Activated T-helper 1 cell treated with anti-CD3 and anti-CD28 coated beads, Interleukin-12 subunit alpha, Interleukin-12 subunit beta, Interleukin-2, Interleukin-4 antibody, amounts not matched to agents 30 ng/mL and 10 ng/mL and 1 ng/mL, durations not matched to agents 14 hours and 24 hours and 36 hours (primary cell): ENCODE measurements around the gene SNX1. TPM values are rescaled to one million over a fixed set of nuclear protein-coding genes. Genes with fewer than 3 reads are reported as not detected.
"Not testable (repeated sequence)": the region's sequence is repeated elsewhere in the genome, so short reads cannot be mapped to it uniquely, and the experiment has no call there.

ENCODE experiments used
- DNase-seq: peaks from one replicate; pipeline ENCODE4 v3.0.0; 2021; ENCODE audit warnings: low spot score
- H3K27ac Mint-ChIP-seq: one replicate; pipeline ENCODE4 v1.8.0; 2021; ENCODE audit warnings: mild to moderate bottlenecking, mixed read lengths
- H3K27me3 Mint-ChIP-seq: one replicate; pipeline ENCODE4 v1.8.0; 2022; ENCODE audit warnings: mild to moderate bottlenecking, moderate library complexity, mixed read lengths; ENCODE audit not compliant: insufficient read depth
- H3K36me3 Mint-ChIP-seq: one replicate; pipeline ENCODE4 v1.8.0; 2021; ENCODE audit warnings: low read depth, mixed read lengths
- H3K4me1 Mint-ChIP-seq: one replicate; pipeline ENCODE4 v1.8.0; 2021; ENCODE audit warnings: low read depth, mixed read lengths
- H3K4me3 Mint-ChIP-seq: one replicate; pipeline ENCODE4 v1.8.0; 2021; ENCODE audit warnings: mild to moderate bottlenecking, moderate library complexity, mixed read lengths
- H3K9me3 Mint-ChIP-seq: one replicate; pipeline ENCODE4 v1.8.0; 2021; ENCODE audit warnings: mixed read lengths
- intact Hi-C: fragments of 100-400 bp; cut with micrococcal nuclease; formaldehyde crosslinking; loops from one replicate; pipeline ENCODE4 v1.15.1; 2024
- total RNA-seq: library from RNA; stranded (reverse); gene quantifications from 2 replicates; pipeline ENCODE4 v1.2.3, GENCODE V29; 2022

The SNX1 gene
- total RNA-seq, 1 donor from 2014 or later = 139 TPM

DNA sequence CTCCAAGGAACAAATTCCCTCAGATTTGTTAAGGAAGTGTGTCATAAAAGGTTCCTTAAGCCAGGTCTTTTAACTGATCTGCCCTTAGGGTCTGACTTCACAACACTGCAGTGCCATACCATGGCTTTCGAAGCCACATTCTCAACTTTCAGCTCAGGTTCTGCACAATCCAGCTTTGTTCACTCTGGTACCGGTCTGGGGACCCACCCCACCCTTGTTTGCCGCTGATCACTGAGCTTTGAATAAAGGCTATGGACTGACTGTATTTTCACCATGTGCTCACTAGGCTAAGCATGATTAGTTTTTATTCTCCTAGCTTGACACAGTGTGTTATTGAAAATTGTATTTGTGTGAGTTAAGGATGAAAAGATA is 15.9 kb downstream of the SNX1 start:
- DNase-seq = no peak
- Mint-ChIP-seq H3K4me3 (no peak overlapping the region), H3K27ac (no peak overlapping the region), H3K27me3 (no peaks in the 10 kb centered on the region), H3K4me1 (peaks cover 22% of the 10 kb centered on the region), H3K36me3 (peaks cover 23% of the 10 kb centered on the region), H3K9me3 (no peaks in the 10 kb centered on the region)
- intact Hi-C loops = no loop called here

DNA sequence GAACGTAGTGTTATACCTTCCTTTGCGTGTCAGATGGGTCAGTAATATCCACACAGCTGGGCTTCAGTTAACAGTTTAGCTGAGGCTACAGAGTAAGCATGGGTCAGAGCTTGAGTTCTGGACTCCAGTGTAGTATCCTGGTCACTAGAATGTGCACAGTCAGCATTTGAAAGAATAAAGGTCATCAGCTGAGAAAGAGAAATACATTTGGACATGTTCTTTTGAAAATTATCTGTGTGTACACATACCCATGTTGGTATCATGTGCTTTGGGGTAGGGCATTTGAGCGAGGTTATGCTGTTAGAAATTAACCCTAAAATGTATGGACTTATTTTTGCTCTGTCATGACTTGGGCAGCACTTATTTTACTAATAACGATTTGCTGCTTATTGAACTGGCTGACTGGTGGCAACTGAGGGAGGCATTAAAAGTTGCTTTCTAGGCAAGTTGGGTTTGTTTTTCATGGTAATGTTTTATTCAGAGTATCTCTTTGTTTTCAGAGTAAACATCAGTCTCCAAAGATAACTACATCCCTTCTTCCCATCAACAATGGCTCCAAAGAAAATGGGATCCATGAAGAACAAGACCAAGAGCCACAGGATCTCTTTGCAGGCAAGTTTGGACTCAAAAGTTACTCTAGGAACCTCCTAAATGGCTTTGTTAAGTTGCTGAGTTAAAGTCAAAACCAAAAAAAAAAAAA is 16.4 kb downstream of the SNX1 start:
- Mint-ChIP-seq H3K4me1 (peaks cover 27% of the 10 kb centered on the region), H3K27me3 (peaks cover 2% of the 10 kb centered on the region), H3K36me3 (peaks cover 24% of the 10 kb centered on the region), H3K9me3 (no peaks in the 10 kb centered on the region), H3K27ac (no peak overlapping the region), H3K4me3 (no peak overlapping the region)
- intact Hi-C loops = no loop called here
- DNase-seq = no peak

DNA sequence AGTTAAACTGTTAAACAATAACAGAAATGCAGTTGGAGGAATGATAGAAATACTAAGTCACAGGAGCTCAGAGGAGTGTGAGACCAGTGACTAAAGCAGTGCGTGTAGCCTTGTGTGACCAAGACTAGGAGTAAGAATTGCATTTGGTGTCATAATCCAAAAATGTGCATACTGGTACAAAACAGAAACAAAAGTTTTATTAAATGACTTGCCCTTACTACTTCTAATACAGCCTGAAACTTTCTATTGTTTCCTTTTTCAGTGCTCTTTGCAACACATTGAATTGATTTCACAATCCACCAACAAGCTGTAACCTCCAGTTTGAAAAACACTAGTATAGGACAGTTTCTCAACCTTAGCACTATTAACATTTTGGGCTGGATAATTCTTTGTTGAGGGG is 17.1 kb downstream of the SNX1 start:
- peaks cover 2% of the 10 kb centered on the region for H3K27me3 Mint-ChIP-seq
- H3K36me3 Mint-ChIP-seq = peaks cover 27% of the 10 kb centered on the region
- no peak overlapping the region for H3K4me3 Mint-ChIP-seq
- DNase-seq = no peak
- H3K4me1 Mint-ChIP-seq = peaks cover 27% of the 10 kb centered on the region
- intact Hi-C loops = no loop called here
- H3K27ac Mint-ChIP-seq = no peak overlapping the region
- no peaks in the 10 kb centered on the region for H3K9me3 Mint-ChIP-seq

DNA sequence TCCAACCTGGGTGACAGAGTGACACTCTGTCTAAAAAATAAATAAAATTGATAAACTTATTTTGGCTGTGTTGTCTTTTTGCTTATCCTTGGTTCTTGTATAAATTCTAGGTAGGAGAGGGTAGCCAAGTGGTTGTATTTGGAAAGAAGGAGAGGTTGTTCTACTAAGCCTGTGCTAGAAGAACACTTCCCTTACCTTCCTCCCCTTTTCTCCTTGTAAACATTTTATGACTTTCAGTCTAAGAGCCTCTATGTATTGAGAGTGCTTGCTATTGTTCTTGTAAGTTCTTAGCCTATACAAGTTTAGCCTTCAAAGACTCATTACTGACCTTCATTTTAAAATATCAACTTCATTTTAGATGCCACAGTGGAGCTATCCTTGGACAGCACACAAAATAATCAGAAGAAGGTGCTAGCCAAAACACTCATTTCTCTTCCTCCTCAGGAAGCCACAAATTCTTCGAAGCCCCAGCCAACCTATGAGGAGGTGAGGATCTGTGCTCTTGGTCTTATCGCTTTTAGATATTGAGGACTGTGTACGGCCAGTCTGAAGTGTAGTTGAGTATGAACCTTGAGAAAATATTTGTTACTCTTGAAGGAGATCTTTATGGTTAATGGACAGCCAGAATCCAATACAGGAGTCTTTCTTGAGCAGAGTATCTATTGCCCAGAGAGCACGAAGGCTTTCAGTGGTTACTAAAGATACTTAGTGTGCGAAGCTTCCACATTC is 22.1 kb downstream of the SNX1 start:
- Mint-ChIP-seq H3K27me3 (peaks cover 2% of the 10 kb centered on the region), H3K4me3 (no peak overlapping the region), H3K27ac (no peak overlapping the region), H3K4me1 (peaks cover 5% of the 10 kb centered on the region), H3K36me3 (peaks cover 38% of the 10 kb centered on the region), H3K9me3 (no peaks in the 10 kb centered on the region)
- intact Hi-C loops = no loop called here
- DNase-seq = no peak

GRCh38 chr15:64120322-64120721 is 24.5 kb downstream of the SNX1 start:
- H3K36me3 Mint-ChIP-seq = peaks cover 38% of the 10 kb centered on the region
- H3K4me1 Mint-ChIP-seq, intact Hi-C loops, H3K27ac Mint-ChIP-seq, H3K9me3 Mint-ChIP-seq, H3K27me3 Mint-ChIP-seq, DNase-seq, H3K4me3 Mint-ChIP-seq: not testable (repeated sequence)

DNA sequence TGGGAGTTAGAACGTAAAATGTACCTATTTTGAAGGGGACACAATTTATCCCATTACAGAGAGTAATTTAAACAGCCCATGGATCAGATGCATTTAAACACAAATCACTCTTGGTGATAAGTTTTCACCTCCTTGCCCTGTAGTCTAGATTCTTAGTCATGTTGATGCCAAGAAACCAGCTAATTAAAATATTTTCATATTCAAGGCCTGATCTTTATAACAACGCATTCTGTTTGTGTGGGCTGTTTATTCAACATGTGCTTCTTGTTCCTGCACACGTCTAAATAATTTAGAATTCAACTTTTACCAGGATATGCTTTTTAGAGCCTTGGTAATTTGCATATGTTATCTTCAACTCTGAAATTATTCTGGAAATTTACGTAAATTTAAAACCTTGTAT is 25.8 kb downstream of the SNX1 start:
- Mint-ChIP-seq H3K27ac (no peak overlapping the region), H3K4me3 (no peak overlapping the region), H3K9me3 (no peaks in the 10 kb centered on the region), H3K27me3 (peaks cover 2% of the 10 kb centered on the region), H3K36me3 (peaks cover 46% of the 10 kb centered on the region), H3K4me1 (peaks cover 5% of the 10 kb centered on the region)
- no peak for DNase-seq
- intact Hi-C loops = no loop called here

DNA sequence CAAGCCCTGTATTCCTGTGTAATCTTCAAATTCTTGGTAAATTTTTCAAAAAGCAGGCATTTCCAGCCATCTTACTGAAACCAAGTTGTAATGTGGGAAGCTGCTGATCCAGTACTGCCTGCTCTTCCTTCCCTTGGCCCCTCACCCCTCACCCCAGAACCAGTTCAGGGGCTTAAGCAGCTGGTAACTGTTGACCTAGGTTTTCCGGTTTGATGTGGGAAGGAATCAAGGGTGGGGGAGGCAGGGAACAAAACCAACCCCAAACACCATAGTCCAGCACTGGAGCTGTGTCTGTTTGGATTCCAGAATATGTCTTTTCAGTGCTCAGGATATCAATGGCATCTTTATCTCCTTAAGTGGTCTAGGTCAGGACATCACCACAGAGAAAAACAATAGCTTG is 26.7 kb downstream of the SNX1 start:
- DNase-seq = no peak
- no peaks in the 10 kb centered on the region for H3K9me3 Mint-ChIP-seq
- H3K4me1 Mint-ChIP-seq = no peaks in the 10 kb centered on the region
- intact Hi-C loops = no loop called here
- peaks cover 49% of the 10 kb centered on the region for H3K36me3 Mint-ChIP-seq
- H3K27ac Mint-ChIP-seq = no peak overlapping the region
- no peak overlapping the region for H3K4me3 Mint-ChIP-seq
- H3K27me3 Mint-ChIP-seq = no peaks in the 10 kb centered on the region

DNA sequence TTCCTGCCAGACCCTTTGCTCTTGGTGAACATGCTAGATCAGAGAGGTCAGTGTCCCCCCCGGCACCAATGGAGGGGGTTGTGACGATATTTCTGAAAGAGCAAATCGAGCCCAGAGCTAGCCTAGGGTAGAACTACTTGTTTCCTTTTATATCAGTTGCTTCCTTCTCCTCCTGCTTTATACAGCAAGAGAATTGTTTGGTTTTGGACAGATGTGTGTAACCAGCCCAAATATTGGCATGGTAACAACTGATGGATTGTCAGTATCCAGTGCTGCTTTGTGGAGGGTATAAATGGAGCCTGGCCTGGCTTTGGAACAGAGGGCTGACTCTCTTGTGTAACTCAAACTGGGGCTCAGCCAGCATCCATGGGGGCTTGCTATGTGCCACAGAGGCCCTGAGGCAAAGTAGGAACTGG is 27.2 kb downstream of the SNX1 start:
- Mint-ChIP-seq H3K27me3 (no peaks in the 10 kb centered on the region), H3K4me1 (no peaks in the 10 kb centered on the region), H3K27ac (no peak overlapping the region), H3K36me3 (peaks cover 51% of the 10 kb centered on the region), H3K4me3 (no peak overlapping the region), H3K9me3 (no peaks in the 10 kb centered on the region)
- intact Hi-C loops = no loop called here
- no peak for DNase-seq

DNA sequence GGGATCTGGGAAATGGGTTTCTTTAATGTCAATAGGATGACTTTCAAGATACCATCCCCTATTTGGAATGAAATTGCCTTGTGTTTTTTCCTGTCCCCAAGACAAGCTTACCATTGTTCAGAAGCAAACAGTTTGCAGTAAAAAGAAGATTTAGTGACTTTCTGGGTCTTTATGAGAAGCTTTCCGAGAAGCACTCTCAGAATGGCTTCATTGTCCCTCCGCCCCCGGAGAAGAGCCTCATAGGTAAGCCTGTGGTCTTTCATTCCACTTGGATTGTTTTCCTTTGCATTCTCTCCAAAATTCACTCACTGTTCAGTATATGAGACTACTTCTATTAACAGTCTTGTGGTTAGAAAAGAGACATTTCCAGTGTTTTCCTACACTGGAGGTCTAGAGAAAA is 30.2 kb downstream of the SNX1 start:
- H3K36me3 Mint-ChIP-seq = peaks cover 50% of the 10 kb centered on the region
- no peak for DNase-seq
- no peak overlapping the region for H3K27ac Mint-ChIP-seq
- H3K4me1 Mint-ChIP-seq = no peaks in the 10 kb centered on the region
- H3K9me3 Mint-ChIP-seq = no peaks in the 10 kb centered on the region
- H3K4me3 Mint-ChIP-seq = no peak overlapping the region
- intact Hi-C loops = no loop called here
- H3K27me3 Mint-ChIP-seq = no peaks in the 10 kb centered on the region

DNA sequence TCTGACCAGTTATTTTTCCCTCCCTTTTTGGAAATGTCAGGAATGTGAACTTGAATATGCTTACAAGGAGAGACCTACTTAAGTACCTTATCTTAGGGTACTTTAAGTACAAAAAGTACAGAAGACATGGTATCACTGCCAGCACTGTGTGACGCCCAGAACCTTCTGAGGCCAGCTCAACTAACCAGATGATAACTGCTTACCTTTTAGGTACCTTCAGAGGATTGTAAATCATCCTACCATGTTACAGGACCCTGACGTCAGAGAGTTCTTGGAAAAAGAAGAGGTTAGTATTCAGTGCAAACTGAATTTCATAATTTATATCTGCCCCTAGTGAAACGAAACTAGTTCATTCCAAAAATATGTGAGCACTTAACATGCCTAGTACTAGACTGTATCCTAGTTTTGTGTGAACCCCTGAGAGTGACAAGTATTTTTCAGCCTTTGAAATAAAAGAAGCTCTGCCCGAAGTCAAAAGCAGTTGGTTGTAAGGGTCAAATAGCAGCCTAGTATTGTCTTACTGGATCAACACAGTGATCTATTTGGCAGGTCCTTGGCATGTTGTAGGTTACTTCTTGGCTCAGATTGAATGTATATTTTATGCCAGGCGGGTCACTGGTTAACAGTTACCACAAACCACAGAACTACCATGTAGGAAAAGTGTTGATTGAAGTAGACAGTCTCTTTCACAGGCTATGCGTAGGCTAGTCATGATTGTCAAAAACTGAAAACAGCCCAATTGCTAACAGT is 31.9 kb downstream of the SNX1 start:
- Mint-ChIP-seq H3K27ac (no peak overlapping the region), H3K4me3 (no peak overlapping the region), H3K9me3 (no peaks in the 10 kb centered on the region), H3K4me1 (no peaks in the 10 kb centered on the region), H3K27me3 (no peaks in the 10 kb centered on the region), H3K36me3 (peaks cover 54% of the 10 kb centered on the region)
- intact Hi-C loops = no loop called here
- no peak for DNase-seq

GRCh38 chr15:64130159-64130558 is 34.4 kb downstream of the SNX1 start:
- no peak overlapping the region for H3K4me3 Mint-ChIP-seq
- H3K27me3 Mint-ChIP-seq = no peaks in the 10 kb centered on the region
- intact Hi-C loops = no loop called here
- no peak for DNase-seq
- no peak overlapping the region for H3K27ac Mint-ChIP-seq
- peaks cover 46% of the 10 kb centered on the region for H3K36me3 Mint-ChIP-seq
- no peaks in the 10 kb centered on the region for H3K9me3 Mint-ChIP-seq
- H3K4me1 Mint-ChIP-seq = no peaks in the 10 kb centered on the region

GRCh38 chr15:64131547-64131946 is 35.8 kb downstream of the SNX1 start:
- Mint-ChIP-seq H3K4me1 (no peaks in the 10 kb centered on the region), H3K36me3 (peaks cover 45% of the 10 kb centered on the region), H3K27ac (no peak overlapping the region), H3K4me3 (no peak overlapping the region), H3K9me3 (no peaks in the 10 kb centered on the region), H3K27me3 (no peaks in the 10 kb centered on the region)
- DNase-seq = no peak
- intact Hi-C loops = no loop called here

- H3K27ac Mint-ChIP-seq = no peak overlapping the region
- H3K4me3 Mint-ChIP-seq = no peak overlapping the region
- H3K9me3 Mint-ChIP-seq = no peaks in the 10 kb centered on the region
- no peaks in the 10 kb centered on the region for H3K4me1 Mint-ChIP-seq
- no peaks in the 10 kb centered on the region for H3K27me3 Mint-ChIP-seq
- H3K36me3 Mint-ChIP-seq = peaks cover 48% of the 10 kb centered on the region
- intact Hi-C loops = no loop called here
- DNase-seq = no peak
These were observed 36.4 kb downstream of the SNX1 start for GRCh38 chr15:64132217-64132616.
